ENCODE measurements around the gene SSUH2.

The SSUH2 gene

GRCh38 chr3:8578282-8578681 lies 66.3 kb downstream of the SSUH2 start:
- DNase-seq, result no peak

GRCh38 chr3:8576841-8577571 lies 67.6 kb downstream of the SSUH2 start:
- DNase-seq, result no peak

DNA sequence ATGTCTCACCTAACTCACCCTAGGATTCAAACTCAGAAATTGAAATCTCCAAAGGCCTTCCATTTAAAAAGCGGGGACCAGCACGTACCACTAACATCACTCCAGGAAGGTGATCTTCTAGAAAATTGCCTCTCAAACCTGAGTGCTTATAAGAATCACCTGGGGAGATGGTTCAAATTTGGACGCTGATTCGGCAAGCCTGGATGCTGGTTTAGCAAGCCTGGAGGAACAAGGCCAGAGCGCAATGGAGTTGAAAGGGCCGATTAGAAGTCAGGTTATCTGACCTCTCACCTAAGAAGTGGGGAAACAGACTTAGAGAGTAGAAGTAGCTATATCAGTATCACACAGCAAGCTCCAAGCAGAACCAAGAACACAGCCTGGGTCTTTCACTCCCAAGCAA lies 68.2 kb downstream of the SSUH2 start:
- no peak for DNase-seq

DNA sequence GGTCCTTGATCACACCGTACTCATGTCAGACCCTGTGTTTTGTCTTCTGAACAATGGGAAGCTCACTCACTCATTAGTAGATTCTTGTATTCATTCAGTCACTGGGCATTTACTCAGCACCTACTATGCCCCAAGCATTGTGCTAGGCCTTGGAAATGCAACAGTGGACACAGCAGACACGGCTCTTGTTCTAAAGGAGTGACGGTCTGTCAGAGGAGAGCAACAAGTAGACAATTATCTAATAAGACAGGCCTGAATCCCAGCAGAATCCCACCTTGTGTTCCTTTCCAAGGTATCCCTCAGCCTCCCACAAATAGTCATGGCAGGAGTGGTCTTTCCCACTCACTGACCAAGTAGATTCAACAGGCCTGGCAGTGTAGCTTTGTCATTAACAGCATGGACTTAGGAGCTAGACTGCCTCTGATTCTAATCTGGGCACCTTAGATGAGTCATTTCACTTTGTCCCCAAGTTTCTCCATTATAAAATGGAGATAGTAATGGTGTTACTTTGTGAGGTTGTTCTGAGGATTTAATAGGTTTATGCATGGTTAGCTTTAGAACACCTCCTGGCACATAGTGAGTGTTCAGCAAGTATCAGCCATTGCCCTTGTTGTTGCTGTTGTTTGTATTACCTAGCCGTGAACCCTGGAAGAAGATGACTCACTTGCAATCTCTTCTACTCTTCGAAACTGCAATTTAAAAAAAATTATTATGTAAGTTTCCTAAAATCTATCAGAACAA lies 69.1 kb downstream of the SSUH2 start:
- no peak for DNase-seq

- DNase-seq, result no peak
Measured at GRCh38 chr3:8574670-8575322, 69.8 kb downstream of the SSUH2 start.

DNA sequence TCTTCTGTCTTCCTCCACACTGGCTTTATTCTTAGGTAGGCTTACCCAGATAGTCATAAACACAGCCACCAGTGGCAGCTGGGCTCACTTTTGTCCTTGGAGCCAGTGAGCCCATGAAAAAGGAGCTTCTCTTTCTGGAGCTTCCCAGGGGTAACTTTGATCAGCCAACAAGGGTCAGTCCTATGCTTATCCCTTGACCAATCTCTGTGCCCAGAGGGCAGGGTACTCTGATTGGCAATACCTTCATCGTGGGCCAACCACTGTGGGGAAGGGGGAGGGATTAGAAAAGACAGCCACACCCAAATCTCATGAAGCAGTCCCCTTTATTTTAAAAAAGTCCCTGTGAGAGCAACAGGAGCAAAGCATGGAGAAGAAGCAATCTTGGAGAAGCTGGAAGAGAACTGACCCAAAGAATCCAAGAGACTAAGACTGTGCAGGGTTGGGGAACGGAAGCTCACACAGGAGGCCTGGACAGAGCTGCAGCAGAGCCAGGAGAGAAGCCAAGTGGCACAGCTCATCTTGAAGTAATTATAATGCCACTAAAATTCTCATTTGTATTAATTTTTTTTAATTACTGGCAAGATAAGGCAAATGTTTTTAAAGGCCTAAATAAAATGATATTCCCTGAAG lies 70.4 kb downstream of the SSUH2 start:
- no peak for DNase-seq

DNA sequence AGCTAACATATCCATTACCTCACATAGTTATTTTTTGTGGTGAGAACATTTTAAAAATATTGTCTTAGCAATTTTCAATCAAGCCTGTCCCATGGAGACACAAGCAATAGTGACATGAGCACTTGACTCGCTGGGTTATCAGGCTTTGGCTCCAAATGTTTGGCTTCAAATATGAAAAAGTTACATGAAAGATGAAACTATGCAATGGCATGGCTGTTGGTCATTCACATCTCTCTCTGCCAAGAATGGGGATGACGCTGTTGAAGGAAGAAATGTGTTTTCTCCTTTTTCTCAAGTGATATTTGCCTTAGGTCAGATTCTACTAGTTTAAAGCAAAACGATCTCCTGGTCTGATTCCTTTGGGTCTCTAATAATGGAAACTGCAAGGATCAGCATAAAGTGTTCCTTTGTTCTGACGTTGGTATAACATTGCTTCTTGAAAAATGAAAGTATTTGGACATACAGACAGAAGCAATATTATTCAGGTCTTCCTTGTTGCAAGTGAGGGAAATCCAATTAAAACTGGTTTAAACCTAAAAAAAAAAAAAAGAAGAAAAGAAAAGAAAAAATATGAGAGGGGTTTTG lies 71.2 kb downstream of the SSUH2 start:
- no peak for DNase-seq

GRCh38 chr3:8571256-8571655 lies 73.3 kb downstream of the SSUH2 start:
- no peak for DNase-seq

Data from NCI-H526 (cell line).